H9 (cell line): Measurements from ENCODE around the gene PWWP2B. TPM values are rescaled to one million over a fixed set of nuclear protein-coding genes. Genes with fewer than 3 reads are reported as not detected.

Experiments
- DNase-seq: peaks from one replicate; pipeline ENCODE4 v3.0.0-alpha.2; 2017
- H2AFZ ChIP-seq: one replicate; pipeline ENCODE4 v1.6.1; 2013; ENCODE audit warnings: mild to moderate bottlenecking, low read length, control low read depth, moderate library complexity
- H2AK5ac ChIP-seq: 2 replicates; pipeline ENCODE4 v1.6.1; 2013; ENCODE audit warnings: low read length, control low read depth, mixed read lengths; ENCODE audit not compliant: insufficient read length
- H2BK120ac ChIP-seq: one replicate; pipeline ENCODE4 v1.6.1; 2013; ENCODE audit warnings: low read depth, mild to moderate bottlenecking, low read length, control low read depth, inconsistent platforms; ENCODE audit not compliant: poor library complexity, severe bottlenecking
- H2BK12ac ChIP-seq: 2 replicates; pipeline ENCODE4 v1.6.1; 2013; ENCODE audit warnings: low read length, control low read depth, mixed read lengths, low read depth; ENCODE audit not compliant: insufficient read length
- H2BK15ac ChIP-seq: 2 replicates; pipeline ENCODE4 v1.6.1; 2013; ENCODE audit warnings: low read depth, low read length, control low read depth
- H2BK20ac ChIP-seq: one replicate; pipeline ENCODE4 v1.6.1; 2013; ENCODE audit warnings: low read depth, mild to moderate bottlenecking, low read length, control low read depth, inconsistent platforms; ENCODE audit not compliant: poor library complexity, severe bottlenecking
- H2BK5ac ChIP-seq: 2 replicates; pipeline ENCODE4 v1.6.1; 2013; ENCODE audit warnings: low read length, control low read depth, mixed read lengths; ENCODE audit not compliant: insufficient read length
- H3K14ac ChIP-seq: 2 replicates; pipeline ENCODE4 v1.6.1; 2013; ENCODE audit warnings: low read length, control low read depth; ENCODE audit not compliant: insufficient read depth
- H3K18ac ChIP-seq: 2 replicates; pipeline ENCODE4 v1.6.1; 2013; ENCODE audit warnings: low read depth, mild to moderate bottlenecking, mixed read lengths, low read length, control low read depth; ENCODE audit not compliant: insufficient read length
- H3K23ac ChIP-seq: 2 replicates; pipeline ENCODE4 v1.6.1; 2013; ENCODE audit warnings: low read length, control low read depth, mixed read lengths, low read depth; ENCODE audit not compliant: insufficient read length
- H3K23me2 ChIP-seq: 2 replicates; pipeline ENCODE4 v1.6.1; 2013; ENCODE audit warnings: low read depth, mild to moderate bottlenecking, mixed read lengths, low read length, control low read depth; ENCODE audit not compliant: insufficient read length, poor library complexity, severe bottlenecking
- H3K27ac ChIP-seq: 2 replicates; pipeline ENCODE4 v1.5.1; 2013; ENCODE audit warnings: low read length, control low read depth, mixed read lengths, low read depth; ENCODE audit not compliant: insufficient read length
- H3K27me3 ChIP-seq: 2 replicates; pipeline ENCODE4 v1.6.1; 2013; ENCODE audit warnings: low read length, control low read depth, inconsistent platforms; ENCODE audit not compliant: insufficient read depth
- H3K4ac ChIP-seq: 2 replicates; pipeline ENCODE4 v1.6.1; 2013; ENCODE audit warnings: low read depth, mild to moderate bottlenecking, control low read depth, inconsistent platforms, low read length, moderate library complexity
- H3K4me1 ChIP-seq: 2 replicates; pipeline ENCODE4 v1.6.1; 2013; ENCODE audit warnings: low read length, control low read depth, inconsistent platforms; ENCODE audit not compliant: insufficient read depth
- H3K4me2 ChIP-seq: 2 replicates; pipeline ENCODE4 v1.6.1; 2013; ENCODE audit warnings: low read length, control low read depth, mixed read lengths; ENCODE audit not compliant: insufficient read length, insufficient read depth
- H3K56ac ChIP-seq: 2 replicates; pipeline ENCODE4 v1.6.1; 2013; ENCODE audit warnings: low read depth, mild to moderate bottlenecking, mixed read lengths, low read length, control low read depth; ENCODE audit not compliant: insufficient read length
- H3K79me1 ChIP-seq: 2 replicates; pipeline ENCODE4 v1.6.1; 2013; ENCODE audit warnings: low read depth, mild to moderate bottlenecking, moderate library complexity, low read length, control low read depth, inconsistent platforms; ENCODE audit not compliant: insufficient read depth, poor library complexity, severe bottlenecking
- H3K79me2 ChIP-seq: 2 replicates; pipeline ENCODE4 v1.6.1; 2013; ENCODE audit warnings: low read length, control low read depth, inconsistent platforms; ENCODE audit not compliant: insufficient read depth
- H3K9ac ChIP-seq: 2 replicates; pipeline ENCODE4 v1.6.1; 2013; ENCODE audit warnings: low read length, control low read depth, mixed read lengths; ENCODE audit not compliant: insufficient read length; ENCODE audit errors: extremely low read depth
- H3K9me3 ChIP-seq: one replicate; pipeline ENCODE4 v1.6.1; 2013; ENCODE audit warnings: low read depth, low read length, inconsistent platforms; ENCODE audit not compliant: control insufficient read depth
- H3T11ph ChIP-seq: one replicate; pipeline ENCODE4 v1.6.1; 2013; ENCODE audit warnings: mild to moderate bottlenecking, low read length, control low read depth, inconsistent platforms
- H4K20me1 ChIP-seq: one replicate; pipeline ENCODE4 v1.6.1; 2013; ENCODE audit not compliant: control insufficient read depth, insufficient read length, insufficient read depth
- H4K5ac ChIP-seq: 2 replicates; pipeline ENCODE4 v1.6.1; 2013; ENCODE audit warnings: low read depth, mild to moderate bottlenecking, mixed read lengths, low read length, control low read depth; ENCODE audit not compliant: insufficient read length
- H4K8ac ChIP-seq: replicated peaks from 2 replicates; pipeline ENCODE4 v1.6.1; 2013; ENCODE audit warnings: low read length, control low read depth, mixed read lengths, low read depth; ENCODE audit not compliant: insufficient read length
- H4K91ac ChIP-seq: 2 replicates; pipeline ENCODE4 v1.6.1; 2013; ENCODE audit warnings: low read depth, mild to moderate bottlenecking, moderate library complexity, mixed read lengths, low read length, control low read depth; ENCODE audit not compliant: insufficient read length
- H3K27ac Mint-ChIP-seq, 3 experiments: 2 replicates in 2 of 3; 3 replicates in 1 of 3; pipeline ENCODE4 v1.8.0; 2020 to 2021; ENCODE audit warnings: mixed read lengths in 3 of 3, mild to moderate bottlenecking in 1 of 3, moderate library complexity in 1 of 3
- H3K27me3 Mint-ChIP-seq: 2 replicates; pipeline ENCODE4 v1.8.0; 2021; ENCODE audit warnings: low read depth, mild to moderate bottlenecking, moderate library complexity, mixed read lengths
- H3K36me3 Mint-ChIP-seq, 3 experiments: 2 replicates in 2 of 3; 3 replicates in 1 of 3; pipeline ENCODE4 v1.8.0; 2020 to 2021; ENCODE audit warnings: low read depth in 3 of 3, mixed read lengths in 3 of 3; ENCODE audit not compliant: insufficient read depth in 1 of 3
- H3K4me1 Mint-ChIP-seq, 2 experiments: 2 replicates each; pipeline ENCODE4 v1.8.0; 2020; ENCODE audit warnings: mixed read lengths in 2 of 2
- H3K4me3 Mint-ChIP-seq, 2 experiments: 2 replicates in 1 of 2; 3 replicates in 1 of 2; pipeline ENCODE4 v1.8.0; 2020 to 2021; ENCODE audit warnings: mild to moderate bottlenecking in 2 of 2, mixed read lengths in 2 of 2, moderate library complexity in 1 of 2
- H3K9me3 Mint-ChIP-seq, 2 experiments: 2 replicates in 1 of 2; 3 replicates in 1 of 2; pipeline ENCODE4 v1.8.0; 2020; ENCODE audit warnings: mild to moderate bottlenecking in 2 of 2, mixed read lengths in 2 of 2, moderate library complexity in 1 of 2
- CTCF ChIP-seq: fragments of 200-600 bp; sonication (generic); conservative IDR thresholded peaks from 3 replicates; pipeline ENCODE4 v1.8.0; 2021; ENCODE audit warnings: antibody characterized with exemption, mild to moderate bottlenecking
- WGBS: extraction: QIAGEN DNeasy Blood & Tissue Kit; methylation state at CpG from one replicate; pipeline ENCODE4 v1.1.7; 2013; ENCODE audit warnings: missing lambda C conversion rate, low lambda C conversion rate, mixed read lengths; ENCODE audit not compliant: insufficient read length; ENCODE audit errors: extremely low coverage; 5-methylcytosine and 5-hydroxymethylcytosine counted together
- total RNA-seq: library from RNA; stranded (reverse); gene quantifications from 2 replicates; pipeline ENCODE4 v1.2.1, GENCODE V29; 2021

Gene PWWP2B
- total RNA-seq, 1 experiment from 2014 or later: 10.0 TPM

GRCh38 chr10:132375116-132375794 lies 21.7 kb upstream of the PWWP2B start:
- H3K27ac Mint-ChIP-seq: no peak overlapping the region; a peak in 1 of 7 replicates
- Histone ChIP-seq H3K14ac (no peak overlapping the region), H2BK5ac (no peak overlapping the region), H3K9ac (no peak overlapping the region), H3K27ac (no peak overlapping the region), H2BK120ac (no peak overlapping the region), H4K20me1 (no peaks in the 10 kb centered on the region), H2AK5ac (no peak overlapping the region), H3K79me1 (no peaks in the 10 kb centered on the region), H3K23ac (no peak overlapping the region), H2AFZ (no peak overlapping the region), H3K4me1 (no peaks in the 10 kb centered on the region), H3K9me3 (no peaks in the 10 kb centered on the region), H4K5ac (no peak overlapping the region), H3K18ac (no peak overlapping the region), H2BK15ac (no peak overlapping the region), H3K4me2 (no peak overlapping the region), H3K27me3 (no peaks in the 10 kb centered on the region), H2BK12ac (no peak overlapping the region), H3K79me2 (no peaks in the 10 kb centered on the region), H4K8ac (no peak overlapping the region), H4K91ac (no peak overlapping the region), H2BK20ac (no peak overlapping the region), H3K23me2 (no peaks in the 10 kb centered on the region), H3K56ac (no peak overlapping the region), H3K4ac (no peak overlapping the region), H3T11ph (no peak overlapping the region)
- H3K9me3 Mint-ChIP-seq: peaks cover 2 to 3% of the 10 kb centered on the region in 2 experiments; a peak in 3 of 5 replicates
- no peak for DNase-seq
- H3K27me3 Mint-ChIP-seq: peaks cover 24% of the 10 kb centered on the region
- WGBS: no CpG with 5 or more reads among the region's 26 CpGs
- H3K36me3 Mint-ChIP-seq: peaks cover 2 to 5% (median 2%) of the 10 kb centered on the region in 3 experiments; a peak in 4 of 7 replicates
- no peak overlapping the region; a peak in 1 of 5 replicates for H3K4me3 Mint-ChIP-seq
- H3K4me1 Mint-ChIP-seq: peaks cover 17 to 37% of the 10 kb centered on the region in 2 experiments
- TF ChIP-seq CTCF: no peak
